HFF-Myc (cell line): ENCODE measurements around the gene TSPAN18.
A peak's percentile ranks its signal among the peaks of the same experiment; 100 is the strongest.

Experiments used
- DNase-seq: peaks from one replicate; pipeline ENCODE4 v3.0.0-alpha.2; 2011; ENCODE audit warnings: low read depth; ENCODE audit errors: extremely low read depth
- H3K4me3 ChIP-seq: replicated peaks from 2 replicates; pipeline ENCODE4 v1.5.1; 2011; ENCODE audit warnings: low read depth, mild to moderate bottlenecking, control low read depth, low read length
- TF ChIP-seq, protein P1 (sequence below): IDR thresholded peaks from 2 replicates; pipeline ENCODE4 v1.5.1; 2012; ENCODE audit warnings: mild to moderate bottlenecking, low read depth, low read length, control low read depth; ENCODE audit errors: missing control alignments

The TSPAN18 gene

DNA sequence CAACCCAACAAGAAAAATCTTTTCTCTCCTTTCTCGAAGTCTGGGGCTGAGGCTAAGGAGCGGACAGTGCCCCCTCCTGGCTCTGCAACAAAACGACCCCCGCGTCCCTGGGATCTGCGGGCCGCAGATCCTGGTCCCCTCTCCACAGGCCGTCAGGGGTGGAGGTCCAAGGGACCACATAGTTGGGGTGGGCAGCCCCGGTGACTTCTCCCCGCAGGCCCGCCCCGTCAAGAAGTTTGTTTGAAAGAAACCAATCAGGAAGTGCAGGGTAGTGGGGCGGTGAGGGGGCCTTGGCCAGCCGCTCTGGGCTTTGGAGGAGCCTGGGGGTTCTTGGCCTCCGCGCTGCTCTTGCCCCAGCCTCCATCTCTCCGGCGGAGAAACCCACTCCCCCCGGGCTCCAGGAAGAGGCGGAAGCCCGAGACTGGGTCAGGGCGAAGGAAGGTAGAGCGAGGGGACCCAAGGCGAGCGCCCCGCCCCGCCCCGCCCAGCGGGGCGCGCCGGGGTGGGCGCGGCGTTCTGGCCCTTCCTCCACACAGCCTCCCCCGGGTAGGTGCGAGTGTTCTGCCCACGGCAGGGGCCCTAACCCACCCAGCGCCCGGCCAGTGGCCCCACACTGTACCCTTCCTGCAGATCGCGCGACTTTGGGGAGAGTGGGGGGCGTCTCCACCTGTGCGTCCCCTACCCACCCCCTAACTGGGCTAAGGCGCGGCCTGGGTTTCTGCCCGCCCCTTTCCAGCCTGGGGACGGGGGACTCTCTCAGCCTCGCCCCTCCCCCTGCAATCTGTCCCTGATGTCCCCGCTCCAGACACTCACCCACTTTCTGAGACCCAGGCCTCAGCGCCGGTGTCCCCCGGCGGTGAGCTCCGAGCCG is 222.6 kb downstream of the TSPAN18 start:
- H3K4me3 ChIP-seq, result peak overlapping the region; percentile 40
- TF ChIP-seq, protein P1, sequence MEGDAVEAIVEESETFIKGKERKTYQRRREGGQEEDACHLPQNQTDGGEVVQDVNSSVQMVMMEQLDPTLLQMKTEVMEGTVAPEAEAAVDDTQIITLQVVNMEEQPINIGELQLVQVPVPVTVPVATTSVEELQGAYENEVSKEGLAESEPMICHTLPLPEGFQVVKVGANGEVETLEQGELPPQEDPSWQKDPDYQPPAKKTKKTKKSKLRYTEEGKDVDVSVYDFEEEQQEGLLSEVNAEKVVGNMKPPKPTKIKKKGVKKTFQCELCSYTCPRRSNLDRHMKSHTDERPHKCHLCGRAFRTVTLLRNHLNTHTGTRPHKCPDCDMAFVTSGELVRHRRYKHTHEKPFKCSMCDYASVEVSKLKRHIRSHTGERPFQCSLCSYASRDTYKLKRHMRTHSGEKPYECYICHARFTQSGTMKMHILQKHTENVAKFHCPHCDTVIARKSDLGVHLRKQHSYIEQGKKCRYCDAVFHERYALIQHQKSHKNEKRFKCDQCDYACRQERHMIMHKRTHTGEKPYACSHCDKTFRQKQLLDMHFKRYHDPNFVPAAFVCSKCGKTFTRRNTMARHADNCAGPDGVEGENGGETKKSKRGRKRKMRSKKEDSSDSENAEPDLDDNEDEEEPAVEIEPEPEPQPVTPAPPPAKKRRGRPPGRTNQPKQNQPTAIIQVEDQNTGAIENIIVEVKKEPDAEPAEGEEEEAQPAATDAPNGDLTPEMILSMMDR, result peak; percentile 62
- DNase-seq, result no peak

DNA sequence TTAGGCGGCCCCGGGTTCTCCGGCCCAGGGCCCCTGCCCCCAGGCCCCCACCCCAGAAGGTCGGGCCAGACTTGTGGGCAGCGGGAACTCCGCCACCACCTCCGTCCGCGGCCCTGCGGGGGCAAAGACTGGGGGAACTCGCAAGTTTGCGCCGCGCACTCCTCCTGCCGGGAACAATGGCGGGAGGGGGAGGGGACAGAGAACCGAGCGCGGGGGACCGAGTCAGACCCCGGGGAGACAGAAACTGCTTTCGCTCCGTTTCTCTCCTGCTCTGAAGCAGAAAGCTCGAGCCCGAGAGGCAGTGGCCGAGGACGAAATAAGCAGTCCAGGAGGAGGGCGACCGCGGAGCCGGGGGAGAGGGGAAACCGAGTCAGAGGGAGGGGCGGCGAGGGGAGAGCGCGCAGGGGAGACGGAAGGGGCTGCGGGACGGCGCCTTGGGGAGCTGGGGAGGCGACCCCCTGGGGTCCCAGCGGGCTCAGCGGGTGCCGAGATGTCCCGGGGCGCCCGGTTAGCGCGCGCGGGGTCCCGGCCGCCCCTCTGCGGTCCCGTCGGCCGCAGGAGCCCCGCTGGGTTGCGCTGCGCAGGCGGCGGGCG is 223.4 kb downstream of the TSPAN18 start:
- DNase-seq, result no peak
- H3K4me3 ChIP-seq, result peak overlapping the region; percentile 40
- TF ChIP-seq, protein P1, result no peak

DNA sequence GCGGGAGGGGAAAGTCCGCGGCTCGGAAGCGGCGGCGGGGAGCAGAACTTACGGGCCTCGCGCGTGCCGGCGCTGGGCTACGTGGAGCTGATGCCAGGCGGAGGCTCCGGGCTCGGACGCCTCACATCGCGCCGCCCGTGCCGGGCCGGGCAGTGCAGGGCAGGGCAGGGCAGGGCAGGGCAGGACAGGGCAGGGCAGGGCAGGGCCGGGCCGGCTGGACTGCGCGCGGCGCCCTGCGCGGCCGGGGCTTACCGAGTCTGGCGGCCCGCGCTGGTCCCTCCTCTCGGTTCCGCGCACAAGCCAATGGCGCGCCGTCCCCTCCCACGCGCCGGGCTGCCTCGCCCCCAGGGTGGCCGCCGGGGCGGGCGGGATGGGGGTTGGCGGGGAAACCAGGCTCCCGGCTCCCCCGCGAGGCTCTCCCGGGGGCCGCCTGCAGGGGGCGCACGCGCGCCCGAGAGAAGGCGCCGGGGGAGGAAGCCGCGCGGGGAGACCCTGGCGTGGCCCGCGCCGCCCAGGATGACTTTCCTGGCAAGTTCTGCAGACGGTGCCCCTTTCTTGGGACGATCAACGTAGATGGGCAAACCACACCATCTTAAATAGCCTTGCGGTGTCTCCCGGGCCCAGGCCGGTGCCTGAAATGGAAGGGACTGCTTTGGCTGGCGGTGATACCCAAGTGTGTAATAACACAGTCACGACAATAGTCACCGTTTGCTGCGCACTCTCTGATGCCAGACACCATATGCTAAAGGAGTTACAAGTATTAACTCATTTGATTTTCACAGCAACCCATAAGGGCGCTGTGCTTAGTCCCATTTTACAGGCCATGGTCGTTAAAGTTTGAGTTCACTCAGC is 224.1 kb downstream of the TSPAN18 start, which contains the start of gene TP53I11:
TP53I11 (minus strand) TSS at position 259 of the 852 bp plus-strand sequence. CDS start 12,548 bp downstream, outside the sequence.
- TF ChIP-seq, protein P1, result peak; percentile 46
- H3K4me3 ChIP-seq, result peak within 1 kb of the TSS; percentile 40
- no peak for DNase-seq

DNA sequence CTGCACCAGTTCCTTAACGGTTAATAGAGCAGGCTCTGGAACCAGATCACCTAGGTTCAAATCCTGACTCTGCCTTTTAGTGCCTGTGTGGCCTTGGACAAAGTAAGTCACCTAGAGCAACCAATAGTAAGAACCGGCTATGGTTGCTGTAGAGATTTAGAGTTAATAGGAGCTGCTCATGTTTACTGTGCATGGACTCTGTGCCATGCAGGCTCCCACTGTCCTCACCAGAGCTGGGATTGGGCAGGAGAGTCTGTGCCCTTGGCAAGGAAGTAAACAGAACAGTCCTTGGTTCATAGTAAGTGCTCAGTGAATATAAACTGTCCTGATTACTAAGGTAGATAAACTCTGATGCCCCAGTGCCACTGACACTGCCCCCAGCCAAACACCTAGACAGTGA is 225.3 kb downstream of the TSPAN18 start:
- no peak overlapping the region for H3K4me3 ChIP-seq
- TF ChIP-seq, protein P1, result no peak
- DNase-seq, result no peak

DNA sequence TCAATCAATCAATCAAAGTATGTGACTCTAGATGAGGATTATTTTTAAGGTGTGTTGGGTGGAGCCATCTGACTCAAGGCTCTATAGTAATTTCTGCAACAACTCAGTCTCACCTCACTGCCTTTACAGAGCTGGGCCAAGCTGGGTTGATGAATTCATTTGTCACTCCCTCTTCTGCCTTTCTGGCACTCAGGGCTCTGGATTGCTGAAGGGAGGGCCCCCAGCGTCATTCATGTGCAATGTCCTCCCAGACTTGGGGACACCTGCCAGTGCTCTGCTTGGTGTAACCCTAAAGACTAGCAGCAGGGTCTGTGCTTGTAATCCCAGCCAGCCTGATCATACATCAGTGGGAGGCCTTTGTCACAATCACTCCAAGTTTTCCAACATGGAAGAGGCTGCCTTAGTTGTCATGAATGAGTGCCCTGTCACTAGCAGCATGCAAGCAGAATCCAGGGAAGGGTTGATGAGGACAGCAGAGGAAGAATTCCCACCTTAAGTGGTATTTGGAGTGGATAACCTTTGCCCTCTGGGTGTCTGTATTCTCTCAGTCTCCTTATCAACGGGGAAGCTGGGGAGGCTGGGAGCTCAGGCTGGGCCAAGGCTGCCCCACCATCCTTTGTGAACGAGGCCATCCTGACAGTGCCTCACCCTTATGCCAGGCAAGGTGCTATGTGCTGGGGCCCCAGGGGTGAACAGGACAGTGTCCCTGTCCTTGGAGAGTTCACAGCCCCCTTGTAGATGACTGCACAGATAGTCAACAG is 225.9 kb downstream of the TSPAN18 start:
- DNase-seq, result no peak
- no peak overlapping the region for H3K4me3 ChIP-seq
- TF ChIP-seq, protein P1, result no peak
